Keratinocyte (primary cell): ENCODE data around the gene HMGB2. TPM values are rescaled to one million over a fixed set of nuclear protein-coding genes. Genes with fewer than 3 reads are reported as not detected.

Experiments
- DNase-seq: peaks from one replicate; pipeline ENCODE4 v3.0.0-alpha.2; 2011; ENCODE audit warnings: low read depth, missing footprints, low spot score
- FAIRE-seq: peaks from 2 replicates; lab custom pipeline; 2011; peaks lifted over from hg19 to GRCh38; lab: Jason Lieb, UNC
- H2AFZ ChIP-seq: 2 replicates; pipeline ENCODE4 v1.6.0; 2012; ENCODE audit warnings: low read length, control low read depth, inconsistent platforms; ENCODE audit not compliant: control insufficient read depth
- H3K27ac ChIP-seq: 2 replicates; pipeline ENCODE4 v1.5.1; 2011; ENCODE audit warnings: low read length; ENCODE audit not compliant: control insufficient read depth, insufficient read depth
- H3K27me3 ChIP-seq: 3 replicates; pipeline ENCODE4 v1.6.0; 2011; ENCODE audit warnings: low read length; ENCODE audit not compliant: control insufficient read depth, insufficient read depth; ENCODE audit errors: extremely low read depth
- H3K36me3 ChIP-seq, 2 experiments: 2 replicates in 1 of 2; 3 replicates in 1 of 2; pipeline ENCODE4 v1.5.1; 2011; ENCODE audit warnings: low read length in 2 of 2, mild to moderate bottlenecking in 1 of 2; ENCODE audit not compliant: control insufficient read depth in 2 of 2, insufficient read depth in 2 of 2; ENCODE audit errors: extremely low read depth in 1 of 2
- H3K4me1 ChIP-seq: 3 replicates; pipeline ENCODE4 v1.5.1; 2011; ENCODE audit warnings: low read length; ENCODE audit not compliant: control insufficient read depth, insufficient read depth; ENCODE audit errors: extremely low read depth
- H3K4me2 ChIP-seq: 3 replicates; pipeline ENCODE4 v1.6.0; 2011; ENCODE audit warnings: low read depth, low read length; ENCODE audit not compliant: control insufficient read depth, insufficient read depth; ENCODE audit errors: extremely low read depth
- H3K4me3 ChIP-seq, 3 experiments: fragments of 200-600 bp in 1 of 3; sonication (generic) in 1 of 3; 2 replicates in 2 of 3; 3 replicates in 1 of 3; pipeline ENCODE4 v1.5.1; 2011 to 2016; ENCODE audit warnings: low read length in 3 of 3, mild to moderate bottlenecking in 3 of 3, control low read depth in 2 of 3, inconsistent platforms in 1 of 3, low read depth in 1 of 3, mixed read lengths in 1 of 3, mixed run types in 1 of 3, moderate library complexity in 1 of 3; ENCODE audit not compliant: control insufficient read depth in 2 of 3, insufficient read depth in 2 of 3; ENCODE audit errors: extremely low read depth in 1 of 3
- H3K79me2 ChIP-seq: 2 replicates; pipeline ENCODE4 v1.6.0; 2012; ENCODE audit warnings: low read length; ENCODE audit not compliant: control insufficient read depth, insufficient read depth
- H3K9ac ChIP-seq: 3 replicates; pipeline ENCODE4 v1.6.0; 2011; ENCODE audit warnings: low read length; ENCODE audit not compliant: control insufficient read depth, insufficient read depth; ENCODE audit errors: extremely low read depth
- H3K9me1 ChIP-seq: 3 replicates; pipeline ENCODE4 v1.6.0; 2011; ENCODE audit warnings: low read length; ENCODE audit not compliant: control insufficient read depth, insufficient read depth; ENCODE audit errors: extremely low read depth
- H3K9me3 ChIP-seq: 2 replicates; pipeline ENCODE4 v1.5.1; 2012; ENCODE audit warnings: low read depth, low read length; ENCODE audit not compliant: control insufficient read depth
- H4K20me1 ChIP-seq: 3 replicates; pipeline ENCODE4 v1.6.0; 2011; ENCODE audit warnings: low read length; ENCODE audit not compliant: control insufficient read depth, insufficient read depth; ENCODE audit errors: extremely low read depth
- EZH2 ChIP-seq: IDR thresholded peaks from one replicate; pipeline ENCODE4 v1.6.1; 2012; ENCODE audit warnings: inconsistent platforms, mild to moderate bottlenecking, low read length, moderate library complexity
- dilution Hi-C: fragments of 300-500 bp; cut with MboI; formaldehyde crosslinking; loops from one replicate; pipeline ENCODE4 v1.7.0; 2020; ENCODE audit warnings: low sequenced_read_pairs; ENCODE audit not compliant: extremely low pct_ligation_motif_present
- polyA plus RNA-seq, 5 experiments: library from polyadenylated mRNA; depleted of rRNA in 3 of 5; stranded (reverse) in 3 of 5; stranded (forward) in 1 of 5; unstranded in 1 of 5; fragments of >200 nt; gene quantifications; 1 replicate in 1 of 5; 2 replicates in 3 of 5; 3 replicates in 1 of 5; pipeline versions ENCODE4 v1.2.1 to v1.2.3, GENCODE V29; 2011 to 2012; ENCODE audit warnings: missing spikeins in 2 of 5, low read depth in 1 of 5, low replicate concordance in 1 of 5
- TF ChIP-seq, protein P1 (sequence below), 3 experiments: IDR thresholded peaks in 1 of 3; conservative IDR thresholded peaks in 1 of 3; optimal IDR thresholded peaks in 1 of 3; 2 replicates in 2 of 3; 3 replicates in 1 of 3; pipeline versions ENCODE3 to v1.5.1; 2011; ENCODE audit warnings: low read length in 3 of 3, mild to moderate bottlenecking in 3 of 3, moderate library complexity in 2 of 3, control low read depth in 1 of 3, inconsistent platforms in 1 of 3; ENCODE audit not compliant: insufficient read depth in 2 of 3; ENCODE audit errors: extremely low read depth in 1 of 3

Gene HMGB2
- polyA plus RNA-seq, 1 donor (not counting 4 experiments of a cell fraction or from before 2014, with no cell fraction given) = 55.9 TPM

DNA sequence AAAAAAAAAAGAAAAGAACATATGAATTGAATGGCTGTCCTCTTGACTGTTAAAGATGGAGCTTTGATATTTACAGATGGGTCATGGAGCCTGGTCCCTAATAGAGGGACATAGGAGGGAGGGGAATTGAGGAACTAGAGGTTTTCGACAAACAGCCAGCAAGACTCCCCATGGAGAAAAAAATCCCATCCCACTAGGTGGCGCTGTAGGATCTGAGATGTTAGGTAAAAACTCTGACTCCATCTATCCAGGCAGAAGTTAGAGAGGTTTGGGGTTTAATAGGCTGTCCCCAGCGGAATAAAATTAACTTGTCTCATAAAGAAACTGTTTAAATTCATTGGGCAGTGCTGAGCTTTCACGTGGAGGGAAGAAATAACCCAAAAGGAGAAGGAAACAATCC lies 45.9 kb downstream of the HMGB2 start:
- H3K79me2 ChIP-seq = no peaks in the 10 kb centered on the region
- H3K27me3 ChIP-seq = no peaks in the 10 kb centered on the region
- H3K4me3 ChIP-seq = no peak overlapping the region
- no peak for DNase-seq
- no peaks in the 10 kb centered on the region for H3K4me1 ChIP-seq
- dilution Hi-C loops = no loop called here
- H2AFZ ChIP-seq = no peak overlapping the region
- H3K4me2 ChIP-seq = no peak overlapping the region
- no peaks in the 10 kb centered on the region for H3K36me3 ChIP-seq
- H3K9ac ChIP-seq = no peak overlapping the region
- H3K27ac ChIP-seq = no peak overlapping the region
- peaks cover 5% of the 10 kb centered on the region for H3K9me3 ChIP-seq
- no peak for TF ChIP-seq EZH2
- TF ChIP-seq, protein P1, sequence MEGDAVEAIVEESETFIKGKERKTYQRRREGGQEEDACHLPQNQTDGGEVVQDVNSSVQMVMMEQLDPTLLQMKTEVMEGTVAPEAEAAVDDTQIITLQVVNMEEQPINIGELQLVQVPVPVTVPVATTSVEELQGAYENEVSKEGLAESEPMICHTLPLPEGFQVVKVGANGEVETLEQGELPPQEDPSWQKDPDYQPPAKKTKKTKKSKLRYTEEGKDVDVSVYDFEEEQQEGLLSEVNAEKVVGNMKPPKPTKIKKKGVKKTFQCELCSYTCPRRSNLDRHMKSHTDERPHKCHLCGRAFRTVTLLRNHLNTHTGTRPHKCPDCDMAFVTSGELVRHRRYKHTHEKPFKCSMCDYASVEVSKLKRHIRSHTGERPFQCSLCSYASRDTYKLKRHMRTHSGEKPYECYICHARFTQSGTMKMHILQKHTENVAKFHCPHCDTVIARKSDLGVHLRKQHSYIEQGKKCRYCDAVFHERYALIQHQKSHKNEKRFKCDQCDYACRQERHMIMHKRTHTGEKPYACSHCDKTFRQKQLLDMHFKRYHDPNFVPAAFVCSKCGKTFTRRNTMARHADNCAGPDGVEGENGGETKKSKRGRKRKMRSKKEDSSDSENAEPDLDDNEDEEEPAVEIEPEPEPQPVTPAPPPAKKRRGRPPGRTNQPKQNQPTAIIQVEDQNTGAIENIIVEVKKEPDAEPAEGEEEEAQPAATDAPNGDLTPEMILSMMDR (optimal IDR thresholded peaks at IDR 0.05 in 1 of 3, IDR thresholded peaks at IDR 0.05 in 1 of 3, conservative IDR thresholded peaks at IDR 0.05 in 1 of 3; ENCODE audit: extremely low read depth in 1 of 3, insufficient read depth in 2 of 3, low read length in 3 of 3) = peak; percentile 42 to 55 (median 45)
- FAIRE-seq = no peak
- H3K9me1 ChIP-seq = no peaks in the 10 kb centered on the region
- no peaks in the 10 kb centered on the region for H4K20me1 ChIP-seq

DNA sequence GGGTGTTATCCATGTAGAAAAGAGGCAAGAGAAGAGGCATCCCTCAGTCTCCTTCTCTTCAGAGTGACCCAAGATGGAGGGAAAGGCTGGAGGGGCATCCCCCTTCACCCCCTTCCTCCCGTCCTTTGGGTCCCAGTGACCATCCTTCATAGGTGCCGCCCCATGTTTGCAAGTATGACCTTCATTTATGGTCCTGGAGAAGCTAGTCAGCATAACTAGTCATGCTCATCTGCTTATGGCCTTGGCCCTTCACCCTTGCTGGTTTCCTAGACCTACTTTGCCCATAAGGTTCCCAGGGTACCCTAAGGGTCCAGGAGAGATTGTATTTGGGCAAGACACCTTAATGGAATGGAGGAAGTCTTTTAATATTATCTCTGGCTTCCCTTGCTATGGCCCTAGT lies 46.7 kb downstream of the HMGB2 start:
- Histone ChIP-seq H3K9me3 (peaks cover 5% of the 10 kb centered on the region), H3K9me1 (no peaks in the 10 kb centered on the region), H3K9ac (no peak overlapping the region), H3K4me3 (no peak overlapping the region), H3K4me2 (no peak overlapping the region), H3K36me3 (no peaks in the 10 kb centered on the region), H3K4me1 (no peaks in the 10 kb centered on the region), H4K20me1 (no peaks in the 10 kb centered on the region), H3K79me2 (no peaks in the 10 kb centered on the region), H3K27ac (no peak overlapping the region), H3K27me3 (no peaks in the 10 kb centered on the region), H2AFZ (no peak overlapping the region)
- dilution Hi-C loops = no loop called here
- no peak for DNase-seq
- FAIRE-seq = no peak
- TF ChIP-seq EZH2 = no peak
- TF ChIP-seq, protein P1 (optimal IDR thresholded peaks at IDR 0.05 in 1 of 3, IDR thresholded peaks at IDR 0.05 in 1 of 3, conservative IDR thresholded peaks at IDR 0.05 in 1 of 3; ENCODE audit: extremely low read depth in 1 of 3, insufficient read depth in 2 of 3, low read length in 3 of 3) = no peak
